Lower lobe of right lung (tissue), 2 donors: ENCODE data around the gene SOAT2. TPM values are rescaled to one million over a fixed set of nuclear protein-coding genes. Genes with fewer than 3 reads are reported as not detected.
A peak's percentile ranks its signal among the peaks of the same experiment; 100 is the strongest.

Source experiments
- ATAC-seq, 2 donors: fragments of 200-7000 bp; cut with Tn5 transposase; one replicate each; pipeline ENCODE4 v1.9.1; 2020 to 2022; ENCODE audit warnings: mild to moderate bottlenecking in 2 of 2, moderate library complexity in 2 of 2
- DNase-seq: peaks from one replicate; pipeline ENCODE4 v3.0.0-alpha.2; 2020
- H3K27ac ChIP-seq: fragments of 200-600 bp; one replicate; pipeline ENCODE4 v1.8.0; 2022
- H3K27me3 ChIP-seq: fragments of 200-600 bp; one replicate; pipeline ENCODE4 v1.8.0; 2022; ENCODE audit warnings: low read depth
- H3K36me3 ChIP-seq: fragments of 200-600 bp; one replicate; pipeline ENCODE4 v1.8.0; 2022; ENCODE audit warnings: mild to moderate bottlenecking
- H3K4me1 ChIP-seq: fragments of 200-600 bp; one replicate; pipeline ENCODE4 v1.8.0; 2022
- H3K4me3 ChIP-seq: fragments of 200-600 bp; one replicate; pipeline ENCODE4 v1.8.0; 2022; ENCODE audit warnings: mild to moderate bottlenecking
- H3K9me3 ChIP-seq: fragments of 200-600 bp; one replicate; pipeline ENCODE4 v1.8.0; 2022
- intact Hi-C: fragments of 100-400 bp; cut with DNase I; formaldehyde crosslinking; loops from one replicate; pipeline ENCODE4 v1.11.0; 2022
- total RNA-seq: library from RNA; stranded (reverse); fragmentation: NEBNext Ultra II Directional; extraction: Animal tissue kit (Norgen Biotek cat#: 25700); gene quantifications from one replicate; pipeline ENCODE4 v1.2.1, GENCODE V29; 2021
- TF ChIP-seq, protein P1 (sequence below): fragments of 200-600 bp; IDR thresholded peaks from one replicate; pipeline ENCODE4 v1.8.0; 2022; ENCODE audit warnings: antibody characterized with exemption, mild to moderate bottlenecking
- donor health status: DM: no; HTN: yes; CAD: no; lungs with severe emphysema.

The SOAT2 gene
- total RNA-seq, 1 donor from 2014 or later = not detected

DNA sequence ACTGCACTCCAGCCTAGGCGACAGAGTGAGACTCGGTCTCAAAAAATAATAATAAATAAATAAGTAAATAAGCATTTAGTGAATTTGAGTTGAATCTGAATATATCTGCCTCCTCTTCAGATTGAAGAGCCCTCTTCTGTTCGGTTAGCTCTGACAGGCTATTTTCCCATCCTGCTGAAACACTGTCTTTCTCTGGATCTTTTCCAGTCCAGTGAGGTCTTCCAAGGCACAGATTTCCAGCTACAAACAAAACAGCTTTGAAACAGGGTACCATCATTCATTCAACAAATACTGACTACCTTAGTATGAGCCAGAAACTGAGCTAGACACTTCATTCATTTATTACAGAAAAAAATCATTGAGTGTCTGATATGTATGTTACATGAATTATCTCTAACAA, 16.9 kb upstream of the SOAT2 start:
- TF ChIP-seq, protein P1, sequence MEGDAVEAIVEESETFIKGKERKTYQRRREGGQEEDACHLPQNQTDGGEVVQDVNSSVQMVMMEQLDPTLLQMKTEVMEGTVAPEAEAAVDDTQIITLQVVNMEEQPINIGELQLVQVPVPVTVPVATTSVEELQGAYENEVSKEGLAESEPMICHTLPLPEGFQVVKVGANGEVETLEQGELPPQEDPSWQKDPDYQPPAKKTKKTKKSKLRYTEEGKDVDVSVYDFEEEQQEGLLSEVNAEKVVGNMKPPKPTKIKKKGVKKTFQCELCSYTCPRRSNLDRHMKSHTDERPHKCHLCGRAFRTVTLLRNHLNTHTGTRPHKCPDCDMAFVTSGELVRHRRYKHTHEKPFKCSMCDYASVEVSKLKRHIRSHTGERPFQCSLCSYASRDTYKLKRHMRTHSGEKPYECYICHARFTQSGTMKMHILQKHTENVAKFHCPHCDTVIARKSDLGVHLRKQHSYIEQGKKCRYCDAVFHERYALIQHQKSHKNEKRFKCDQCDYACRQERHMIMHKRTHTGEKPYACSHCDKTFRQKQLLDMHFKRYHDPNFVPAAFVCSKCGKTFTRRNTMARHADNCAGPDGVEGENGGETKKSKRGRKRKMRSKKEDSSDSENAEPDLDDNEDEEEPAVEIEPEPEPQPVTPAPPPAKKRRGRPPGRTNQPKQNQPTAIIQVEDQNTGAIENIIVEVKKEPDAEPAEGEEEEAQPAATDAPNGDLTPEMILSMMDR = no peak
- DNase-seq (no peak), ATAC-seq (no peak)
- Histone ChIP-seq H3K27me3 (no peaks in the 10 kb centered on the region), H3K9me3 (no peaks in the 10 kb centered on the region), H3K4me3 (no peak overlapping the region), H3K27ac (no peak overlapping the region), H3K36me3 (no peaks in the 10 kb centered on the region), H3K4me1 (no peaks in the 10 kb centered on the region)
- intact Hi-C loops = no loop called here

DNA sequence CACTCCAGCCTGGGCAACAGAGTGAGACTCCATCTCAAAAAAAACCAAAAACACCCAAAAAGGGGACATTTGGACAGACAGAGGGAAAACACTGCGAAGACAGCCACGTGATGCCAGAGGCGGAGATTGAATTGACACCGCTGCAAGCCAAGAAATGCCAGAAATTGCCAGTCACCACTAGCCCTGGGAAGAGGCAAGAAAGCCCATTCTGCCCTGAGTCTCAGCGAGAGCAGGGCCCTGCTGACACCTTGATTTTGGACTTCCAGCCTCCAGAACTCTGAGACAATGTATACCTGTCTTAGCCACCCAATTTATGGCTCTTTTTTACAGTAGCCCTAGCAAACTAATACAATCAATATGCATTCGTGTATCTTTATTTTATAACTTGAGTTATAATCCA, 13.2 kb upstream of the SOAT2 start:
- Histone ChIP-seq H3K27me3 (no peaks in the 10 kb centered on the region), H3K9me3 (no peaks in the 10 kb centered on the region), H3K4me1 (no peaks in the 10 kb centered on the region), H3K4me3 (no peak overlapping the region), H3K36me3 (no peaks in the 10 kb centered on the region), H3K27ac (no peak overlapping the region)
- no peak for DNase-seq
- TF ChIP-seq, protein P1 = no peak
- intact Hi-C loops = no loop called here
- no peak for ATAC-seq

GRCh38 chr12:53090554-53090953, 12.7 kb upstream of the SOAT2 start:
- Histone ChIP-seq H3K4me1 (no peaks in the 10 kb centered on the region), H3K27me3 (no peaks in the 10 kb centered on the region), H3K4me3 (no peak overlapping the region), H3K27ac (no peak overlapping the region), H3K36me3 (no peaks in the 10 kb centered on the region), H3K9me3 (no peaks in the 10 kb centered on the region)
- ATAC-seq = no peak
- intact Hi-C loops = no loop called here
- no peak for DNase-seq
- TF ChIP-seq, protein P1 = no peak

GRCh38 chr12:53091756-53092155, 11.5 kb upstream of the SOAT2 start:
- peaks cover 8% of the 10 kb centered on the region for H3K4me1 ChIP-seq
- no peaks in the 10 kb centered on the region for H3K9me3 ChIP-seq
- H3K36me3 ChIP-seq = no peaks in the 10 kb centered on the region
- no peaks in the 10 kb centered on the region for H3K27me3 ChIP-seq
- intact Hi-C loops = no loop called here
- H3K4me3 ChIP-seq = no peak overlapping the region
- TF ChIP-seq, protein P1 = no peak
- no peak overlapping the region for H3K27ac ChIP-seq
- ATAC-seq (no peak), DNase-seq (no peak)

DNA sequence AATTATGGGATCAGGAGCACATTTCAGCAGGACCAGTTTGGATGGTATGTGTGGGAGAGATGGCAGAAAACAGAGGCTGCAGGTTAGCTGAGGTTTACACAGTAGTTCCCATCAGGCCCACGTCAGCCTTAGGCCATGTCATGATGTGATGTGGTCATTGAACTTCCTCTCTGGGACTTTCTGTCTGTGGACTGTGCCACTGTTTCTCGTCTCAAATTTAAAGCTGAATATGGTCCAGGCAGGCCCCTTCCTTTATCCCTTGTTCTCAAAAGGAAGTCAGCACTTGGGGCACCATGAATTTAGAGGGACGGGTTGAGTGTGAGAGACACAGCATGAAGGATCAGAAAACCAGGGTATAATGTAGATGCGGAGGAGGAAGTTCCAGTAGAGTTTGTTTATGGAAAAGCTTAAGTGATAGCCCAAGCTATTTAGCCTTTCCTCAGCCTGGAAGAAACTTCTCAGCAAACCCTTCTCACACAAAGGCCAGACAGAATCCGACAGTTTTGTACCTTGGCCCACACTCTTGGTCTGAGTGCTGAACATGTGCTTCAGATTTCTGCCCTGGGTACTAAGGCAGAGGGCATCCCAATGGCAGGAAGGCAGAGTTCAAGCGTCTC, 9.4 kb upstream of the SOAT2 start:
- H3K27ac ChIP-seq = peak overlapping the region; percentile 58

More for the DNA sequence above, 9.4 kb upstream of the SOAT2 start:
- no peaks in the 10 kb centered on the region for H3K36me3 ChIP-seq
- ATAC-seq (peak in 1 of 2 donors; percentile 29), DNase-seq (no peak)
- H3K27me3 ChIP-seq = no peaks in the 10 kb centered on the region
- TF ChIP-seq, protein P1 = no peak
- H3K9me3 ChIP-seq = no peaks in the 10 kb centered on the region
- intact Hi-C loops = no loop called here
- no peak overlapping the region for H3K4me3 ChIP-seq
- peaks cover 30% of the 10 kb centered on the region for H3K4me1 ChIP-seq
